Mesenchymal stem cell (in vitro differentiated cells and primary cell): ENCODE measurements around the gene HOMEZ.

Experiments used
- DNase-seq: peaks from one replicate; pipeline ENCODE4 v3.0.0-alpha.2; 2013
- H2AFZ ChIP-seq: one replicate; pipeline ENCODE4 v1.6.1; 2013; ENCODE audit warnings: low read depth, mild to moderate bottlenecking, control low read depth, inconsistent platforms, low read length, moderate library complexity
- H2AK5ac ChIP-seq: 2 replicates; pipeline ENCODE4 v1.6.1; 2013; ENCODE audit warnings: low read length, moderate library complexity, mild to moderate bottlenecking, inconsistent platforms; ENCODE audit not compliant: severe bottlenecking
- H2BK120ac ChIP-seq: one replicate; pipeline ENCODE4 v1.6.1; 2013; ENCODE audit warnings: low read depth, mild to moderate bottlenecking, inconsistent platforms, low read length, moderate library complexity
- H2BK12ac ChIP-seq, 2 experiments: one replicate each; pipeline ENCODE4 v1.6.1; 2013; ENCODE audit warnings: inconsistent platforms in 2 of 2, low read length in 2 of 2, mild to moderate bottlenecking in 2 of 2, moderate library complexity in 2 of 2, control low read depth in 1 of 2
- H2BK15ac ChIP-seq: one replicate; pipeline ENCODE4 v1.6.1; 2013; ENCODE audit warnings: mild to moderate bottlenecking, low read depth, inconsistent platforms; ENCODE audit not compliant: poor library complexity, severe bottlenecking
- H2BK5ac ChIP-seq: 2 replicates; pipeline ENCODE4 v1.6.1; 2013; ENCODE audit warnings: low read depth, mild to moderate bottlenecking, low read length, control low read depth, inconsistent platforms; ENCODE audit not compliant: poor library complexity, severe bottlenecking
- H3K14ac ChIP-seq, 2 experiments: one replicate each; pipeline ENCODE4 v1.6.1; 2013; ENCODE audit warnings: inconsistent platforms in 2 of 2, low read length in 2 of 2, control low read depth in 1 of 2, mild to moderate bottlenecking in 1 of 2, moderate library complexity in 1 of 2
- H3K18ac ChIP-seq, 2 experiments: one replicate each; pipeline ENCODE4 v1.6.1; 2013; ENCODE audit warnings: inconsistent platforms in 2 of 2, low read length in 2 of 2, control low read depth in 1 of 2, low read depth in 1 of 2, mild to moderate bottlenecking in 1 of 2
- H3K23ac ChIP-seq, 2 experiments: one replicate each; pipeline ENCODE4 v1.6.1; 2013; ENCODE audit warnings: inconsistent platforms in 2 of 2, low read length in 2 of 2, mild to moderate bottlenecking in 2 of 2, moderate library complexity in 2 of 2, control low read depth in 1 of 2
- H3K27ac ChIP-seq: 2 replicates; pipeline ENCODE4 v1.5.1; 2013; ENCODE audit warnings: mild to moderate bottlenecking, moderate library complexity, low read length, control low read depth, inconsistent platforms; ENCODE audit not compliant: poor library complexity, severe bottlenecking
- H3K27me3 ChIP-seq, 2 experiments: 2 replicates each; pipeline versions ENCODE4 v1.6.1 to v1.7.0; 2013; ENCODE audit warnings: low read length in 2 of 2, mild to moderate bottlenecking in 2 of 2, moderate library complexity in 2 of 2, control low read depth in 1 of 2, inconsistent platforms in 1 of 2; ENCODE audit not compliant: control insufficient read depth in 1 of 2, insufficient read depth in 1 of 2
- H3K36me3 ChIP-seq, 2 experiments: 2 replicates each; pipeline versions ENCODE4 v1.6.1 to v1.7.0; 2013; ENCODE audit warnings: low read length in 2 of 2, control low read depth in 1 of 2, inconsistent platforms in 1 of 2, low read depth in 1 of 2, mild to moderate bottlenecking in 1 of 2; ENCODE audit not compliant: insufficient read depth in 2 of 2, control insufficient read depth in 1 of 2
- H3K4ac ChIP-seq, 2 experiments: one replicate each; pipeline ENCODE4 v1.6.1; 2013; ENCODE audit warnings: inconsistent platforms in 2 of 2, low read length in 2 of 2, mild to moderate bottlenecking in 2 of 2, moderate library complexity in 2 of 2, control low read depth in 1 of 2, low read depth in 1 of 2
- H3K4me1 ChIP-seq: 2 replicates; pipeline ENCODE4 v1.6.1; 2013; ENCODE audit warnings: low read depth, low read length, control low read depth; ENCODE audit not compliant: control insufficient read depth, insufficient read depth
- H3K4me2 ChIP-seq: 2 replicates; pipeline ENCODE4 v1.6.1; 2013; ENCODE audit warnings: low read length, mild to moderate bottlenecking, inconsistent platforms; ENCODE audit not compliant: poor library complexity, severe bottlenecking
- H3K4me3 ChIP-seq, 2 experiments: 2 replicates each; pipeline versions ENCODE4 v1.5.1 to v1.7.0; 2013; ENCODE audit warnings: low read length in 2 of 2, mild to moderate bottlenecking in 2 of 2, control low read depth in 1 of 2, low read depth in 1 of 2; ENCODE audit not compliant: insufficient read depth in 1 of 2
- H3K79me1 ChIP-seq: replicated peaks from 2 replicates; pipeline ENCODE4 v1.6.1; 2013; ENCODE audit warnings: mild to moderate bottlenecking, control low read depth, low read length, inconsistent platforms; ENCODE audit not compliant: poor library complexity, severe bottlenecking
- H3K9ac ChIP-seq: 2 replicates; pipeline ENCODE4 v1.7.0; 2013; ENCODE audit warnings: mild to moderate bottlenecking, low read length, moderate library complexity
- H3K9me3 ChIP-seq: 2 replicates; pipeline ENCODE4 v1.7.0; 2013; ENCODE audit warnings: mild to moderate bottlenecking, low read length; ENCODE audit not compliant: control insufficient read depth
- H4K8ac ChIP-seq: one replicate; pipeline ENCODE4 v1.6.1; 2013; ENCODE audit warnings: inconsistent platforms, mild to moderate bottlenecking, low read length, moderate library complexity
- H4K91ac ChIP-seq: one replicate; pipeline ENCODE4 v1.6.1; 2013; ENCODE audit warnings: mild to moderate bottlenecking, low read length, inconsistent platforms
- WGBS: methylation state at CpG from one replicate; pipeline ENCODE4 v1.1.7; 2013; ENCODE audit warnings: mixed read lengths; 5-methylcytosine and 5-hydroxymethylcytosine counted together

Gene HOMEZ

DNA sequence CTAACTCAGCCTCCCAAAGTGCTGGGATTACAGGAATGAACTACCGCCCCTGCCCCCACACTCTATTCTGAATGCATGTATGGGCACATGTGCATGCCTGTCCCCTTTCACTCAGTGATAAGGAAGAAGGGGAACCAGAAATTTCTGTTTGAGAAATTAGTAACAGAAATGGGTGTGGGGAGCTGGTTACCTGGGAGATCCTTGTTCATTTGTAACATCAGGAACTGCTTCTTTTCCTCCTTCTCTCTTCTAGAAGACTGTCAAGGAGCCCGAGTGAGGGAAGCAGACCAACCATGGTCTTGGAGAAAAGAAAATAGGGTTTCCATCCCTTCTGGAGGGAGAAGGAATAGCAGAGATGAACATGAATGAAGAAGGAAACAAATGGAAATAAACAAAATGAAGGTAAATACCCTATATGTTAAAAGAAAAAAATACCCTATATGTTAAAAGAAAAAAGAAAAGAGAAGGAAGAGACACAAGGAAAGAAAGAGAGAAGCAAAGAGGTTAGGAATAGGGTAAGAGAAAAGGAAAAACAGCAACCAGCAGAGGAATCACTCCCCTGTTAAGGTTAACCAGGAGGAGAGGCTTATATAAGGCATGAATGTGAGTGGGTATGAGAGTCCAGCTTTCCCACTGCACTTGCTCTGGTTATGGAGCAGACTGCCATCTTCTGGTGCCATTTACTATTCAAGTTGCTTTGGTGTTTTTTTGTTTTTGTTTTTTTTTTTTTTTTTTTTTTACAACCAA, 13.5 kb upstream of the HOMEZ start:
- DNase-seq = peak; percentile 80
- no peak overlapping the region for H3K23ac ChIP-seq
- no peak overlapping the region for H2BK120ac ChIP-seq
- H2AFZ ChIP-seq = no peak overlapping the region
- no peak overlapping the region for H4K91ac ChIP-seq
- no peak overlapping the region for H2AK5ac ChIP-seq
- H2BK15ac ChIP-seq = no peak overlapping the region
- H3K27ac ChIP-seq = no peak overlapping the region
- peaks cover 6 to 8% of the 10 kb centered on the region in 2 experiments for H3K36me3 ChIP-seq
- no peaks in the 10 kb centered on the region for H3K9me3 ChIP-seq
- H4K8ac ChIP-seq = no peak overlapping the region
- no peak overlapping the region for H3K14ac ChIP-seq
- H3K79me1 ChIP-seq = peaks cover 9% of the 10 kb centered on the region
- peaks cover 13% of the 10 kb centered on the region for H3K4me1 ChIP-seq
- no peaks in the 10 kb centered on the region for H3K27me3 ChIP-seq
- H3K18ac ChIP-seq = no peak overlapping the region
- H3K4me2 ChIP-seq = no peak overlapping the region
- H2BK5ac ChIP-seq = no peak overlapping the region
- H2BK12ac ChIP-seq = no peak overlapping the region
- H3K4me3 ChIP-seq = peak overlapping the region in 1 of 2 experiments; percentile 100
- no CpG with 5 or more reads among the region's 2 CpGs for WGBS
- H3K9ac ChIP-seq = peak overlapping the region; percentile 98
- H3K4ac ChIP-seq = no peak overlapping the region

DNA sequence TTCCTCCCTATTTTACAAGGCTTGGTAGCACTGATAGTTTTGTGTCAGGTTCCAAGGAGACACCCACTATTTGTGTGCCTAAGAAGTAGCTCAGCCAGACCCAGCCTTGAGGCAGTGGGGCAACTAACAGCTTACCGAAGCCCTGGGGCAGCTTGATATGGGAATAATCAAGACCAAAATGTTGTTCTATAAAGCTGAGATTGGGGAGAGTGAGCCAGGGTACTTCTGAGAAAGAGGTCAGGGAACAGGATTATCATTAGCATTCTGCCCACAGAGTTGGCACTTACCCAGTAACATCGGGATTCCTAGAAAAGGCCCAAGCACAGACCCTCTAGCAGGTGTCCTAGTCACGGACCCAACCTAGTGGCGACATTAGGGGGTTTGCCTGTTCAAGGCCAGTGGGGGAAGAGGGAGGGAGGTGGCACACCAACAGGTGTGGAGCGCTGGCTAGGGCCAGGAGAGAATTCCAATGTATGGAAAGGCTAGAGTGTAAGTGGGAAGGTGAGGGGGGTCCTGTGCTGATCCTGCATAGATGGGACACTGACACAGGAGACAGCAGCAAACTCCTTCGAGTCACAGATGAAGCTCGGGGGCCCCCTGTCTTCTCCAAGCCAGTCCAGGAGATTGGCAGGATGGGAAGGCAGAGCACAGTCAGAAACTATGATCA, 11.8 kb upstream of the HOMEZ start:
- Histone ChIP-seq H3K4me1 (peaks cover 10% of the 10 kb centered on the region), H2BK5ac (no peak overlapping the region), H2AFZ (no peak overlapping the region), H3K4me3 (peak overlapping the region in 1 of 2 experiments; percentile 3), H3K4ac (no peak overlapping the region), H3K27ac (no peak overlapping the region), H3K79me1 (peaks cover 8% of the 10 kb centered on the region), H4K8ac (peak overlapping the region; percentile 16), H3K27me3 (peaks cover 5 to 6% of the 10 kb centered on the region in 2 experiments), H3K36me3 (peaks cover 6 to 8% of the 10 kb centered on the region in 2 experiments), H3K23ac (no peak overlapping the region), H4K91ac (no peak overlapping the region), H2BK120ac (no peak overlapping the region), H3K9me3 (no peaks in the 10 kb centered on the region), H3K9ac (peak overlapping the region; percentile 98), H3K14ac (no peak overlapping the region), H3K4me2 (no peak overlapping the region), H2AK5ac (no peak overlapping the region), H2BK15ac (peak overlapping the region; percentile 38), H3K18ac (no peak overlapping the region), H2BK12ac (no peak overlapping the region)
- 96% methylated on average over 6 of the region's 7 CpGs for WGBS
- no peak for DNase-seq

DNA sequence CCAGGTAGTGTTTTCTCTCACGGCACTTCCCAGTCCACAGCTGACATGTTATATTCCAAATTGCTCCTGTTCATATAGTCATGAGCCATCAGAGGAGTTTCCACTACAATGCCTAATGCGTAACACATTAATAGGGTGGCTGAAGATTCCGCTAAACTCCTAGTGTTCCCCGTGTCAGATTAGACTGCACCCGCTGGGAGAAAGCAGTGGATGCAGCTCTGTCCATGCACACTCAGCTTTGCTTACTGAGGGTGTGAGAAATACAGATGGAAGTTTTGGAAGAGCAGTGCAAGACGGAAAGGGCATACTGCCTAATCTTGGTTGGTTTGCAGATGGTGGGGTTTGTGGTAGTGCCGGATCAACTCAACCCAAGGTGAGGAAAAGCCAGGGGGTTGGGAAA, 11.2 kb upstream of the HOMEZ start:
- no peak overlapping the region for H3K9ac ChIP-seq
- no peak overlapping the region for H2BK120ac ChIP-seq
- H4K8ac ChIP-seq = no peak overlapping the region
- no peaks in the 10 kb centered on the region for H3K9me3 ChIP-seq
- DNase-seq = no peak
- peaks cover 6 to 8% of the 10 kb centered on the region in 2 experiments for H3K36me3 ChIP-seq
- peaks cover 8% of the 10 kb centered on the region for H3K79me1 ChIP-seq
- H3K27me3 ChIP-seq = peaks cover 5 to 6% of the 10 kb centered on the region in 2 experiments
- no peak overlapping the region for H4K91ac ChIP-seq
- no peak overlapping the region for H3K4me3 ChIP-seq
- no peak overlapping the region for H3K27ac ChIP-seq
- no peak overlapping the region for H3K4ac ChIP-seq
- no peak overlapping the region for H2BK5ac ChIP-seq
- no peak overlapping the region for H3K14ac ChIP-seq
- no peak overlapping the region for H2AK5ac ChIP-seq
- no peak overlapping the region for H2BK15ac ChIP-seq
- peaks cover 7% of the 10 kb centered on the region for H3K4me1 ChIP-seq
- no peak overlapping the region for H2AFZ ChIP-seq
- H2BK12ac ChIP-seq = no peak overlapping the region
- no peak overlapping the region for H3K23ac ChIP-seq
- H3K18ac ChIP-seq = no peak overlapping the region
- no peak overlapping the region for H3K4me2 ChIP-seq
- 95% methylated on average over 7 of the region's 7 CpGs for WGBS

DNA sequence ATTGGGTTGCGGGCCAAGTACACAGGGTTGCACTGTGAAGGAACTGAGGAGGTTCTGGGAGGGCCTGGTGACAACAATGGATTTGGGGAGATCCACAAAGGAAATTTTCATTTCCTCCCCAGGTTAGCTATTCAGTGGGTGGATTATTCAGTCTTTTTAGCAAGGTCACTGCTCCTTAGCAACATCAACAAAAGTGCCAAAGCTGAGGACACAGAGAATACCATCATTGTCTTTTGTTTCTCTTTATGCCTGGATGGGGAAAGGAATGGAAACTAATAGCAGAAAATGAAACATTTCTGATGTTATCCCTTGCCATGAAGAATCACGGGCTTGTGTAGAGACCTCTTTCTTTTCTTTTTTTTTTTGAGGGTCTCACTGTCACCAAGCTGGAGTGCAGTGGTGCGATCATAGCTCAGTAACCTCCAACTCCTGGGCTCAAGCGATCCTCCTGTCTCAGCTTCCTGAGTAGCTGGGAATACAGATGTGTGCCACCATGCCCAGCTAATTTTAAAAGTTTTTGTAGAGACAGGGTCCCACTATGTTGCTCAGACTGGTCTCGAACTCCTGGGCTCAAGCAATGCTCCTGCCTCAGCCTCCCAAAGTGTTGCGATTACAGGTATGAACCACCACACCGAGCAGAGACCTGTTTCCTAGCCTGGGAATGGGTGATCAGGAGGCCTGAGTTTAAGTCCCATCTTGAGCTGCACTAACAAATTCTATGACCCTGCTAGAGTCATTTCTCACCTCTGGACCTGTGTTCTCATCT, 10.3 kb upstream of the HOMEZ start:
- Histone ChIP-seq H3K4ac (no peak overlapping the region), H3K4me2 (no peak overlapping the region), H3K79me1 (peaks cover 8% of the 10 kb centered on the region), H4K91ac (no peak overlapping the region), H3K14ac (no peak overlapping the region), H3K27ac (no peak overlapping the region), H2BK5ac (no peak overlapping the region), H3K9me3 (no peaks in the 10 kb centered on the region), H2AK5ac (no peak overlapping the region), H2AFZ (no peak overlapping the region), H3K23ac (no peak overlapping the region), H3K36me3 (peaks cover 6 to 8% of the 10 kb centered on the region in 2 experiments), H4K8ac (no peak overlapping the region), H2BK12ac (no peak overlapping the region), H3K4me3 (no peak overlapping the region), H3K18ac (no peak overlapping the region), H3K4me1 (peaks cover 4% of the 10 kb centered on the region), H3K27me3 (peaks cover 5 to 6% of the 10 kb centered on the region in 2 experiments), H2BK120ac (no peak overlapping the region), H2BK15ac (no peak overlapping the region), H3K9ac (peak overlapping the region; percentile 32)
- WGBS = 98% methylated on average over 7 of the region's 7 CpGs
- DNase-seq = no peak
